GM12865 (cell line): ENCODE data around the gene MRPL51.

Experiments used
- DNase-seq: peaks from one replicate; pipeline ENCODE4 v3.0.0; 2010; ENCODE audit warnings: low read depth
- H3K4me3 ChIP-seq: 2 replicates; pipeline ENCODE4 v1.5.1; 2011; ENCODE audit warnings: mild to moderate bottlenecking, low read depth, low read length, control low read depth
- TF ChIP-seq, protein P1 (sequence below): IDR thresholded peaks from 2 replicates; pipeline ENCODE4 v1.5.1; 2011; ENCODE audit warnings: low read length, control low read depth, low read depth, inconsistent platforms; ENCODE audit not compliant: insufficient read depth; ENCODE audit errors: missing control alignments

The MRPL51 gene

DNA sequence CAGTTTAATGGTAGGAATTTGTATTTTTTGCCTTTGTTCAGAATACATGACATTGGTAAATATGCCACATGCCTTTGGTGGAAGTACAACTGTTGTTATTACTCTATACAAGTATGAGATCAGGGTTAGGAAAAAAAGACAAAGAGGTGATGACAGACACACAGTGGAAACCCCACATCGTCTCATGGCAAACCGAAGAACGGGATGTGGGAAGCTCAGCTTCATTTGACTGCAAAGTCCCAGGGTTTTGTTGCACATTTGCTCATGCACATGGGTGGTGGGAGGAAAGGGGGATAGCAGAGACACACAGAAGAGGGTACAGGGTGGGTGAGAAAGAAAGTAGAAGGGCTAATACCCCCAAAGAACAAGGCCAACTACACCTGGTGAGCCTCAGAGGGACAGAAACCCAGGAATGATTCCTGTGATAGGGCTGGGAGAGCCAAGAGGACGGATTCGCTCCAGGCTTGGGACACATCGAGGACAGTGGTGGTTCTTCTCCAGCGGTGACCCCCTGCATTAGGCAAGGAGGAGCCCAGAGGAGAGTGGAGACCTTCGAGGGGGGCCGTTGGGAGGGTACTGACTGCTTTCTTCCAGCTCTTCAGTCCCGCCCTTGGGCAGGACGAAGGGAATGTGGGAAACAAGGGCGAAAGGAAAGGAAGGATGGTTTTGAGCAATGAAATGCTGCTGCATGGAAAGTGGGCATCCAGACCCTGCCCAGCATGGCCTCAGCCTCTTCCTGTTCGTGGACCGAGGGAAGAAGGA, 30.6 kb downstream of the MRPL51 start:
- H3K4me3 ChIP-seq, result peak overlapping the region; percentile 53
- TF ChIP-seq, protein P1, sequence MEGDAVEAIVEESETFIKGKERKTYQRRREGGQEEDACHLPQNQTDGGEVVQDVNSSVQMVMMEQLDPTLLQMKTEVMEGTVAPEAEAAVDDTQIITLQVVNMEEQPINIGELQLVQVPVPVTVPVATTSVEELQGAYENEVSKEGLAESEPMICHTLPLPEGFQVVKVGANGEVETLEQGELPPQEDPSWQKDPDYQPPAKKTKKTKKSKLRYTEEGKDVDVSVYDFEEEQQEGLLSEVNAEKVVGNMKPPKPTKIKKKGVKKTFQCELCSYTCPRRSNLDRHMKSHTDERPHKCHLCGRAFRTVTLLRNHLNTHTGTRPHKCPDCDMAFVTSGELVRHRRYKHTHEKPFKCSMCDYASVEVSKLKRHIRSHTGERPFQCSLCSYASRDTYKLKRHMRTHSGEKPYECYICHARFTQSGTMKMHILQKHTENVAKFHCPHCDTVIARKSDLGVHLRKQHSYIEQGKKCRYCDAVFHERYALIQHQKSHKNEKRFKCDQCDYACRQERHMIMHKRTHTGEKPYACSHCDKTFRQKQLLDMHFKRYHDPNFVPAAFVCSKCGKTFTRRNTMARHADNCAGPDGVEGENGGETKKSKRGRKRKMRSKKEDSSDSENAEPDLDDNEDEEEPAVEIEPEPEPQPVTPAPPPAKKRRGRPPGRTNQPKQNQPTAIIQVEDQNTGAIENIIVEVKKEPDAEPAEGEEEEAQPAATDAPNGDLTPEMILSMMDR, result no peak
- DNase-seq, result no peak

DNA sequence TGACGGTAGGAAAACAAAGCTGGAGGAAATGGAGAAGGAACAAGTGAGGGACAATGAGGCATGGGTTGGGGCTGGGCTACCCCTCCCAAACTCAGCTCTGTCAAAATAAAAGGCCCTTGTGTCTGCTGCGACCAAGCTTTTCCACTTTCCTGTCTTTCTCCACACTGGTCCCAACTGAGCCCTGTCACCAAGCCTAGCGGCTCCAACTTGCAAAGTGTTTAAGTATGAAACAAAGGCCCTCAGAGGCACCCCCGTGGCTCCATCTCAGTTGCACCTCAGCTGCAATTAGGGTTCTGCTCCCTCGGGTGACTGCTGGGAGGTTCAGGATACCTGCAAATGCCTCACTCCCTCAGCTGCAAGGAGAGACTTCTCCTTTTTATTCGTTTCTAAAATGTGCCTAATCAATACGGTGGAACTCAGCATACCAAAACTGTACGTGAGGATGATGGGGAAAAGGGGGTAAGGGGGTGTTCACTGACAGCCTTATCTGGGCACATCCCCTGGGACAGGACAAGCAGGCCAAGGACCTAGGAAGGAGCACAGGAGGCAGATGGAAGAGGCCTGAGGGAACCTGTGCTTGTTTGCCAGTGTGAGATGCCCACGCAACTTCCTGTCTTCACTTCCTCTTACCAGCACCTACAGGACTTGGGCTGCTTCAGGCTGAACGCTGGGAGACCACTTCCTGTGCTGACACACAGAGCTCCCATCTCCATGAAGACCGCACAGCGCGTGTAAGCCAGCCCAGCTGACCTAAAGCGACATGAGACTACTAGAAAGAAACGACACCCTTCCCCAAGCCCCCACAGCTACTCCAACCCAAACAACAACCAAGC, 31.4 kb downstream of the MRPL51 start:
- DNase-seq, result peak; percentile 96
- TF ChIP-seq, protein P1, result no peak
- peak overlapping the region; percentile 53 for H3K4me3 ChIP-seq

DNA sequence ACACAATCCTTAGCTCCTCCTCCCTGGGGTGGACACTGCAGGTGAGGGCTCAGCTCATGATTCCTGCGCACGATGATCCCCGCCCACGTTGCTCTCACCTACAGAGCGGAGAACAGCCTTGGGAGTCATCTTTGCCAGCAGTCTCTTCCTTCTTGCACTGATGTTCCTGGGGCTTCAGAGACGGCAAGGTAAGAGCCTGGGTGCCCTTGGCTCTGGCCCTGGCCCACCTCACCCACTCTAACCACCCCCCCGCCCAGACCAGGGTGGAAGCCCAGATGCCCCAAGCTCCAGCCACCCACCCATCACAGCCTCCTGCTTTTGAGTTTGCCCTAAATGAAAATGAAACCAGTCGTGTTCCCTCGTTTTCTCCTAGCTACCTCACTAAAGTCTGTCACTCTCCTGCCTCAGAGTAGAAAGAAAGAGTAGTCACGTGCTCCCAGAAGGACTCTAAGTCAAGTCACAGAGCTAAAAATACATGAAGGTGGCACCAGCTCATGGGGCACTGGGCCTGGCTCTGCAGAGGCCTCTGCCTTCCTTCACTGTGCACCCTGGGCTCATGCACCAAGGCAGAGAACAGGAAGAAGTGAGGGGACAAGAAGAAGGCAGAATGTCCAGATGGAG, 32.2 kb downstream of the MRPL51 start:
- TF ChIP-seq, protein P1, result no peak
- DNase-seq, result peak; percentile 63

DNA sequence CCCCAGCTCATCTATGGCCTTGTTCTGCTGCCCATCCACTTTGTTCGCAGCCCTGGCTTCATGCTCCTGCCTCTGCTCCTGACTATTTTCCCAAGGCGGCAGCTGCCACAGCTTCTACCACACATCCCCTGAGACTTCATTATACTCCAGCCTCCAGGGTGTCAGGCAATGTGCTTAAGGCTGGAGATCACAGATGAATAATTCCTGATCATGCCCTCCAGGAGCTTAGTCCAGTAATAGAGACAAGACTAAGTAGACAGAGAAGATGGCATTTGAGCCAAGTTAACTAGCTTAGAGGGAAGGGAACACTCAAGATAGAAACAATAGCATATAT, 34.1 kb downstream of the MRPL51 start:
- no peak overlapping the region for H3K4me3 ChIP-seq
- DNase-seq, result no peak
- TF ChIP-seq, protein P1, result no peak

More for the DNA sequence above, 32.2 kb downstream of the MRPL51 start:
- H3K4me3 ChIP-seq, result peak overlapping the region; percentile 53

DNA sequence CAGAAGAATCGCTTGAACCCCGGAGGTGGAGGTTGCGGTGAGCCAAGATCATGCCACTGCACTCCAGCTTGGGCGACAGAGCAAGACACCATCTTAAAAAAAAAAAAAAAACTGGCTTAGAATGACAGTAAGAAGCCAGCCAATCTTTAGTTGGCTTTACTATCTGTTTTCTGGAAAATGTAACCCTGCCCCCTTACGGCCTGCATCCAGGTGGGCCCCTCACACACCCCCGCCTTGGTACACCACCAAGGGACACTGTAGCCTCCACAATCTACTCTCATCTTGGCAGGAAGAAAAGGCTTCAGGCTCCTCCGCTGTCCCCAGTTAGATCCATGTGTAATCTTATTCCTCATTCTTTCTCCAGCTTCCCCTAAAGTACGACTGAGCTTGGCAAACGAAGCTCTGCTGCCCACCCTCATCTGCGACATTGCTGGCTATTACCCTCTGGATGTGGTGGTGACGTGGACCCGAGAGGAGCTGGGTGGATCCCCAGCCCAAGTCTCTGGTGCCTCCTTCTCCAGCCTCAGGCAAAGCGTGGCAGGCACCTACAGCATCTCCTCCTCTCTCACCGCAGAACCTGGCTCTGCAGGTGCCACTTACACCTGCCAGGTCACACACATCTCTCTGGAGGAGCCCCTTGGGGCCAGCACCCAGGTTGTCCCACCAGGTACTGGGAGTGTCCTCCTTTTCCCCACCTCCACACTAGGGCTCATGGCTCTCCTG, 34.6 kb downstream of the MRPL51 start:
- TF ChIP-seq, protein P1, result no peak
- H3K4me3 ChIP-seq, result no peak overlapping the region
- no peak for DNase-seq

DNA sequence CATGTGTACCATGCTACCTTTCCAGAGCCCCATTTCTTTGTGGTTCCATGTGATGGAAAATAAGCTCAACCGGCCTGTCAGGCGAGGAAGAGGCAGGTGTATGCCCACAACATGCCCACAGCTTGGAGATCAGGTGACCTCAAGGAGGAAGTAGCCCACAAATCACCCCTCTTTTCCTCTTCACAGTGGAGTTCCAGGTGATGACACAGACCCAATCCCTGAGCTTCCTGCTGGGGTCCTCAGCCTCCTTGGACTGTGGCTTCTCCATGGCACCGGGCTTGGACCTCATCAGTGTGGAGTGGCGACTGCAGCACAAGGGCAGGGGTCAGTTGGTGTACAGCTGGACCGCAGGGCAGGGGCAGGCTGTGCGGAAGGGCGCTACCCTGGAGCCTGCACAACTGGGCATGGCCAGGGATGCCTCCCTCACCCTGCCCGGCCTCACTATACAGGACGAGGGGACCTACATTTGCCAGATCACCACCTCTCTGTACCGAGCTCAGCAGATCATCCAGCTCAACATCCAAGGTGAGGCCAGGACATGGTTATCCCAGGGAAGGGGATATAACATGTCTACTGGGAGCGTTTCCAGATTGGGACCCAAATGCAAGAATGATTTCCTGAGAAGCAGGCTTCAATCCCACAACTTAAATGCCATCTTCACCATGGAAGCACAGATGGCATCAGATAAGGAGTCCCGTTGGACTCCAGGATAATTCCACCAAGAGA, 35.7 kb downstream of the MRPL51 start:
- TF ChIP-seq, protein P1, result no peak
- DNase-seq, result no peak
- no peak overlapping the region for H3K4me3 ChIP-seq
